Measurements from ENCODE around the gene PTPRG.
"Not testable (repeated sequence)": the region's sequence is repeated elsewhere in the genome, so short reads cannot be mapped to it uniquely, and the experiment has no call there.

The PTPRG gene

GRCh38 chr3:61809879-61810278 lies 248.5 kb downstream of the PTPRG start:
- DNase-seq: no peak

GRCh38 chr3:61810953-61811497 lies 249.7 kb downstream of the PTPRG start:
- DNase-seq: no peak

GRCh38 chr3:61811652-61812051 lies 250.3 kb downstream of the PTPRG start:
- DNase-seq: no peak

GRCh38 chr3:61812085-61812484 lies 250.7 kb downstream of the PTPRG start:
- DNase-seq: no peak

- DNase-seq: no peak
Measured at GRCh38 chr3:61812517-61812916, 251.1 kb downstream of the PTPRG start.

- DNase-seq: no peak
Measured at GRCh38 chr3:61813636-61814035, 252.3 kb downstream of the PTPRG start.

- no peak for DNase-seq
Measured at GRCh38 chr3:61814674-61815073, 253.3 kb downstream of the PTPRG start.

GRCh38 chr3:61816304-61816703 lies 254.9 kb downstream of the PTPRG start:
- DNase-seq: not testable (repeated sequence)

- no peak for DNase-seq
Measured at GRCh38 chr3:61819861-61820260, 258.5 kb downstream of the PTPRG start.

- no peak for DNase-seq
Measured at GRCh38 chr3:61820306-61820992, 259.1 kb downstream of the PTPRG start.

- DNase-seq: no peak
Measured at GRCh38 chr3:61821823-61822251, 260.5 kb downstream of the PTPRG start.

GRCh38 chr3:61822588-61822987 lies 261.2 kb downstream of the PTPRG start:
- DNase-seq: no peak

- no peak for DNase-seq
Measured at GRCh38 chr3:61824553-61825135, 263.3 kb downstream of the PTPRG start.

GRCh38 chr3:61826161-61826560 lies 264.8 kb downstream of the PTPRG start:
- DNase-seq: no peak

GRCh38 chr3:61828184-61828874 lies 267.0 kb downstream of the PTPRG start:
- no peak for DNase-seq

GRCh38 chr3:61828880-61829721 lies 267.7 kb downstream of the PTPRG start:
- no peak for DNase-seq

GRCh38 chr3:61829722-61830350 lies 268.5 kb downstream of the PTPRG start:
- no peak for DNase-seq

GRCh38 chr3:61831973-61832372 lies 270.6 kb downstream of the PTPRG start:
- DNase-seq: no peak

GRCh38 chr3:61832375-61833229 lies 271.2 kb downstream of the PTPRG start:
- DNase-seq: no peak

GRCh38 chr3:61839256-61839655 lies 277.9 kb downstream of the PTPRG start:
- no peak for DNase-seq

- no peak for DNase-seq
Measured at GRCh38 chr3:61841111-61841845, 279.9 kb downstream of the PTPRG start.
